SH-SY5Y (cell line): ENCODE measurements around the gene SH3D21.

Experiments
- GATA2 ChIP-seq: IDR thresholded peaks from 2 replicates; pipeline ENCODE4 v1.6.1; 2011; ENCODE audit warnings: mild to moderate bottlenecking, low read depth, low read length
- GATA3 ChIP-seq: IDR thresholded peaks from 2 replicates; pipeline ENCODE4 v1.6.1; 2011; ENCODE audit warnings: low read depth, mild to moderate bottlenecking, low read length, moderate library complexity

DNA sequence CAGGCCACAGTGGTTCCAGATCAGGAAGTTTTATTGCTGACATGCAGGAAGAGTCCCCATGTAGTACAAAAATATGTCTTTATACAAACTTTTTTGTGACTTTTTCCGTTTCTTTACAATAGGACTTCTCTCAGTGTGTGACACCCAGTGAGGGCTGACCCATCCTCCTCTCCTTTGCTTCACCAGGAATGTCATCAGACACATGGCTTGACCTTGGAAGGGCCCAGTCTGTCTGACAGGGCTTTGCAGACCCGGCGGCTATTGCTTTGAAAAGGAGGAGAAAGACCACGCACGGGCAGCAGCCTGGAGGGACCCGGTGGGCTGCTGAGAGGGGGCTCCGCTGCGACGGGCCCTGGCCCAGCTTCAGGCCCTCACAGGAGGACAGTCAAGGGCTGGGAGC is 33.4 kb downstream of the SH3D21 start:
- TF ChIP-seq GATA3 (no peak), GATA2 (no peak)
